Hindlimb muscle (tissue), 1 donor: Measurements from ENCODE around the gene PRICKLE4. TPM values are rescaled to one million over a fixed set of nuclear protein-coding genes. Genes with fewer than 3 reads are reported as not detected.

Source experiments
- DNase-seq: peaks from one replicate; pipeline ENCODE4 v3.0.0-alpha.2; 2013
- polyA plus RNA-seq: library from polyadenylated mRNA; unstranded; fragments of 120-200 nt; gene quantifications from one replicate; pipeline ENCODE4 v1.2.1, GENCODE V29; 2013; ENCODE audit not compliant: insufficient read length

Gene PRICKLE4
- polyA plus RNA-seq = 2.0 TPM

- peak; percentile 29 for DNase-seq
Observed at GRCh38 chr6:41780551-41781365, at the start of gene PRICKLE4. Gene PRICKLE4 (plus strand): TSS chr6:41780782. CDS start chr6:41783474, 2,692 bp downstream.

DNA sequence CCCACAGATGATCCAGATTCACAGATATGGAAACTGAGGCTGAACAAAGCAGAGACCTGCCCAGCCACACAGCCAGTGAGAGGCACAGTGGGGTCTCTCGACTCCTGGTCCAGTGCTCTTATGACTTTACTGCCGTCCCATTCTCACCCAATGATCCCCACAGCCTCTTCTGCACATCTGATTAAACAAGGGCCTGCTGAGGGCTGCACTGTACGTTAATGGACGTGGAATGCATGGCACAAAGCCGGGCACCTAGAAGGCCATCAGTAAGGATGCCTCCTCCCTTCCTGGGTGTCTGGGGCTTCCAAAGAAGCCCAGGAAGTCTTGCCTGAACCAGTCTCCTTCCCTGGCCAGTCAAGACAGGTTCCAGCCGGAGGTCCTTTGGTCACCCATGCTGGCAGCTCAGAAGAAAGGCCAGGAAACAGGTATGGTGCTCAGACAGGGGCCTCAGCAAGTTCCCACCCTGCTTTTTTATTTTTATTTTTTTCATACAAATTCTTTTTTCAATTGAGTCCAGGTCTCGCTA lies 49.0 kb upstream of the PRICKLE4 start:
- DNase-seq = no peak

- no peak for DNase-seq
Observed at GRCh38 chr6:41732149-41732548, 48.4 kb upstream of the PRICKLE4 start.

DNA sequence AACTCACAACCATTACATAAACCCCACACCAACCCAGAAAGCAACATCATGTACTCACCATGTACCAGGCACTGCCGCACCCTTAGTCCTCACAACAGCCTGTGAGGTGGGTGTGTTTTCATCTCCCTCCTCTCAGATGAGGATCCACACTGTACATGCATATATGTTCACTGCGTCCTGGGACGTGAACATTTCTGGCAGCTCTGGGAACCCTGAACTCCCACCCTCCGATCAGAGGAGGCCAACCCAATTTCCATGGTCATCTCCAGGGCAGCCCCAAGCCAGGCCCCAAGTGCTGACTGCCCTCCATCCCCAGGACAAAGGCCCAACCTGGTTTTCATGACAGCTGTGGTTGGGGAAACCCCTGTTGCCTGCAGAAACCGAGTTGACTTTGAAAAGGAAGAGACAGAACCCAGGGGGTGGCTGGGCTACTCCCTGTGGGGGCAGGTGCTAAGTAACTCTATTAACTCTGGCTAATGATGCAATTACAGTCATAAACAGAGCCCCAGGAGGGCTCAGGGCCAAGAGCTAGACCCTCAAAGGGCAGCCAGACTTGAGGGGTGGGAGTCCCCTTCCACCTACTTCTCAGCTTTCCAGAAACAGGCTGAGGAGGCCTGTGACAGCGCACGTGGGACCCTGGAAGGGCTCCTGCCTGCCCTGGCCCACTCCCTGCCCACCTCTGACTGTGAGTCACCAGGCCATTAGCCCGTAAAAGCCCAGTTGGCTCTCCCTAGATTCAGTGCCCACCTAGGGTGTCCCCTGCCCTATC lies 47.8 kb upstream of the PRICKLE4 start:
- no peak for DNase-seq

DNA sequence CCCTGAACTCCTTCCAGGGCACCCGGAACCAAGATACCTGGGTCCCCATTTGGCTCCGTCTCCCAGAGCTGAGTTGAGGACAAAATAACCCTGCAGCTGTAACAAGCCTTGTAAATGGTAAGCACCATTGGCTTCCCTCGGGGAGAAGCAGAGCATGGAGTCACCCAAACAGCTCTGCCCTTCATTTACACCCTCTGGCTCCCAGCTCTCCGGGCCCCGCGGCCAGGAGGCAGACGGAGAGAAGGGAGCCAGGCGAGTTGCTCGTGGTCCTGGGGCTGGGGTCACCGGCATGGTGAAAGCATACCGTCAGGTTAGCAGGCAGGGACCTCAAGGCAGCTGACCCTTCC lies 47.2 kb upstream of the PRICKLE4 start:
- no peak for DNase-seq

DNA sequence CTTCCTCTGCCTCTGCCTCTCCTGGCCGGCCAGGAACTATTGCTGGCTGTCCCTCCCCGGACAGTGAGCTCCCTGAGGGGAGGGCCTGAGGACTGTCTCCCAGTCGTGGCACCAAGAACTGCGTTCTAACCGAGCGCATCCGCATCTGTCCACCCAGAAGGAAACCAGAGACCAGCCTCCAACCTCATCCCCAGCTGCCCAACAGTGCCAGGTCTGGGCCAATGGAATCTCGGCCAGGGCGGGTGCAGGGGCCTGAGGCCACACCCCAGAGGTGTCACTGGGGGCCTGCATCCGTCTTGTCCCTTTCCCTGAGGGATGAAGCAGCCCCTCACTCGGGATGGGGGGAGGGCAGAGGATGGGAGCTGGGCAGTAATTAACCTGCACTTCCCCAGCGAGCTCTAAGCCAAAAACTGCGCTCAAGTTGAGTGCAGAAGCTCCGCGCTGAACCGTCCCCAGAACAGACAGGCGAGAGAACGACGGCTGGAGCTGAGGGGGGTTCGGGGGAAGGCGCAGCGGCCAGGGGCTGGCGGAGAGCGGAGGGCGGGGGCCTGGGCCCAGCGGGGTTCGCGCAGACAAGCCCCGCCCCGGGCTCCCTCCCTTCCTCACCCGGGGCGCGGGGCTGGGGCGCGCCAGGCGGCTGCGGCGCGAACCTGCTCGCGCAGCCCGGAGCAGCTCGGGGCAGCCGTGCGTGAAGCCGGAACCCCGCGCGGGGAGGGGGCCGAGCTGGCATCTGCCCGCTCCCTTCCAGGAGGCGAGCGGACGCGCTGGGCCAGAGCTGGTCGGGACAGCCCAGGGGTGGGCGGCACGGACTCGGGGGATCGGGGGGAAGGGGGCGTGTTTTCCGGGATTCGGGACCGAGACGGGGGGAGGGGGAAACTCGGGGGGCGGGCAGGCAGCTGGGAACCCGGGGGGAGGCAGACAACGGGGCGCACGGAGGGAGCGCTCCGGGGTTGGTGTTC lies 46.6 kb upstream of the PRICKLE4 start:
- peak; percentile 89 for DNase-seq

DNA sequence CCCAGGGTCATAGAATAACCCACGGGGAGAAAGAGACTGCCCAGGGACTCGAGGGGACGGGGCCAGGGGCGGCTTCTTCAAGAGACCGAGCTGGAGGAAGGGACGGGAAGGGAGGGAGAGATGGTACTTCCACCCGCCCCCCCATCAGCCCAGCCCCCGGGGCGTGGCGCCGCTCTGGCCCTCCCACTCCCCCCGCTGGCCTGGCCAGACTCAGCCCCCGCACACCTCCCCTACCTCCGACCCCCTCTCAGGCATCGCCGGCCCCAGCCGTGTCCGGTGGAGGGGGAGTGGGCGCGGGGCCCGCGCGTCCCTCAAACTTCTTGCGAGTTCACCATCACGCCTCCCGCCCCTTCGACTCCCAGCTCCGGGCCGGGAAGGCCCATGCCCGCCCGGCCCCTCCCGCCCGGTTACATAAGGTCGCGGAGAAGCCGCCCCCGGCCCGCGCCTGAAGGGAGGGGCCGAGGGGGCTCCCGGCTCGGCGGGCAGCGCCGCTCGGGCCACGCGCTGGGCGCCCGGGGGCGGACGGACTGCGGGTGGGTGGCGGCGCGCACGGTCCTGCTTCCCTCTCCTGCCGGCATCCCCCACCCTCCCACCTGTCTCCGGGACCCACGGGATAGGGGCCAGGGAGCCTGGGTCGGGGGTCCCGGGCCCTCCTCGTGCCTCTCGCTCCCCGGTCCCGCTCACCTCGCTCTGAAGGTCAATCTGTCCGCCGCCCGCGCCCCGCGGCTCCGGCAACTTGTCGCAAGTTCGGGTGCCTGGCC lies 45.7 kb upstream of the PRICKLE4 start:
- DNase-seq = peak; percentile 91

- peak; percentile 93 for DNase-seq
Observed at GRCh38 chr6:41735427-41736185, 45.0 kb upstream of the PRICKLE4 start, which contains the start of gene TFEB. Gene TFEB (minus strand): TSS chr6:41735608. CDS start chr6:41691213, 44,395 bp downstream.

DNA sequence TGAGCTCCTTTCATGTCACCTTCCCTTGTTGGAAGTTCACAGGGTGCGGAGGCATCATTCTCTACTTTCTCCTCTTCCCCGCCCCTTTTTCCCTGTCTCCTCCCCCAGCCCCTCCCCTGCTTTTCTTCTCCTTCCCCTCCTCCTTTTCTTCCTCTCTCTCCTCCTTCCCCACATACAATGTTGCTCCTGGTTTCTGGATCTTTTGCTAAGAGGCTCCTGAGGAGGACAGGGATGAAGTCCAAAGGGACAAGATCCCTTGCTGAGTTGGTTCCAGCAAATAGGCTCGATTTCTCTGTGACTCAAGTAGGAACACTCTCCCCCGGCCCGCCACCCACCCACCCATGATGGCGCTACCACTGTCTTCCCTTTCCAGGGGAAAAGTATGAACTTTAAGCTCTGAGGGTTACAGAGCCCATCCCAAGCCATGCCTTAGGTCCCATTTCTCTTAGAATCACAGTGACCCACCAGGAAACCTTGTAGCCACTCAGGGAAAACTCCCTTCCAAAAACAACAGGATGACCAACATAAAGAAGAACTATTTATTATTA lies 44.3 kb upstream of the PRICKLE4 start:
- DNase-seq = no peak

GRCh38 chr6:41736800-41737555 lies 43.6 kb upstream of the PRICKLE4 start:
- no peak for DNase-seq

DNA sequence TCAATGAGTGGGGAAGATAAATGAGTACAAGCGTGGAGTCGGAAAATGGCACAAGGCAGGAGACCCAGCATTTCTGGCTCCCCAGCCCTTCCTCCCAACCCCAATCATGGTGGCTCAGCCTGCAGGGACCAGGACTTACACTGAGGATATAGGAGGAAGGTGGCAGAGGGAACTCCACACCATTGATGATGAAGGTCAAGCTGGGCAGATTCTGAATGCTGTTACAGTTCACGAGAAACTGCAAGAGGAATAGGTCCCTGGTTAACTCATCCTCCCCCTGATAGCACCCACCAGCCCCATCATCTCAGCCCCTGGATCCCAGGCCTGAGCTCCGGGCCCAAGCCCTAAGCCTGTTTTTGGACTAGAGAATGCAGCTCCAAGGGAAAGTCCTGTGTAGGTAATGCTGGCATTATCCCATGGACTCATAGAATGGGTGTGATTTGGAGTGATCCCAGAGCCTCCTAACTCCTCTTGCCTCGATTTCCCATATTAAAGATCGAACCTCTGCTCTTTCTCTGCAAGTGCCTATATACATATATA lies 42.9 kb upstream of the PRICKLE4 start:
- DNase-seq = no peak

GRCh38 chr6:41739041-41739440 lies 41.5 kb upstream of the PRICKLE4 start:
- no peak for DNase-seq

GRCh38 chr6:41740366-41741162 lies 40.0 kb upstream of the PRICKLE4 start:
- no peak for DNase-seq

DNA sequence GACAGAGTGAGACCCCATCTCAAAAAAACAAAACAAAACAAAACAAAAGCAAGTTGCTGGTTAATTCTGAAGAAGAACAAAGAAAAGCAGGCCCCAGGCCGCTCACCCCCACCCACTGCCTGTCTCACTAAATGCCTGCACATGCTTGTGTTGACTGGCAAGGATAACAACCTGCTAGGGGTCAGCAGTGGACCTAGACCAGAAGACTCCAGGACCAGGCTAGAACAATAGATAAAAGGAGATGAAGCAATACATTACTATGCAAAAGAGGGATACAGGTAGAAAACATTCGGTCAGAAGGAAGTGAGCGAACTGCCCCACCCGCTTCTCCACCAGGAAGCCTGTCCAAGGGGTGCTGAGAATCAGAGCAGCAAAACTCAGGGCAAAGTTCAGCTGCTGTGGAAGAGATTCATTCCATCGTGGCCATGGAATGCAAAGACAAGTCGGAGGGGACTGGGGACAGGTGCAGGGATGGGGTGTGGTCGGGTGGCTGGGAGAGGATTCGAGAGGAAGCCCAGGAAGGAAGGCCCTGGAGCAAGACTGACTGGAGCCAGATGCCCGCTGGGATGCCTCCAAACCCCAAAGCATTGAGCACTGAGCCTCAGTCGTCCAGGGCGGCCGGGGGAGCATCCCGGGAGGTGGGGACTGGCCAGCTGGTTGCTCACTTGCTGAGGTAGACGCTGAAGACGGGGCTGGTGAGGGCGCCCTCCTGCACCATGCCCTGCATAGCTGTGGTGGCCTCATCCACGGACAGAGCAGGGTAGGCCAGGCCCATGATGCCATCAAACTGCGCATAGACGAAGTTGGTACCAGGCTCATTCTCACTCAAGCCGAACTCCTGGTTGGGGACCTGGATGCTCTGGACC lies 38.7 kb upstream of the PRICKLE4 start:
- DNase-seq = no peak

- DNase-seq = no peak
Observed at GRCh38 chr6:41743406-41744235, 37.0 kb upstream of the PRICKLE4 start.

GRCh38 chr6:41744236-41744787 lies 36.3 kb upstream of the PRICKLE4 start:
- no peak for DNase-seq
